Neutrophil (primary cell): ENCODE results near the gene KCNH1.

Source experiments
- H3K27ac ChIP-seq: fragments of 200-600 bp; sonication (generic); 2 replicates; pipeline ENCODE4 v1.5.1; 2016; ENCODE audit warnings: mild to moderate bottlenecking, moderate library complexity
- H3K27me3 ChIP-seq: fragments of 200-600 bp; sonication (generic); 2 replicates; pipeline ENCODE4 v1.6.0; 2016; ENCODE audit warnings: mild to moderate bottlenecking
- H3K36me3 ChIP-seq: fragments of 200-600 bp; sonication (generic); 2 replicates; pipeline ENCODE4 v1.5.1; 2017
- H3K4me1 ChIP-seq, 2 experiments: fragments of 200-600 bp in 1 of 2; sonication (generic) in 1 of 2; 1 replicate in 1 of 2; 2 replicates in 1 of 2; pipeline versions ENCODE4 v1.5.1 to v1.6.1; 2013 to 2016; ENCODE audit warnings: low read depth in 1 of 2, low read length in 1 of 2, mild to moderate bottlenecking in 1 of 2, moderate library complexity in 1 of 2; ENCODE audit not compliant: control insufficient read depth in 1 of 2, insufficient read depth in 1 of 2
- H3K4me3 ChIP-seq, 2 experiments: fragments of 200-600 bp in 1 of 2; sonication (generic) in 1 of 2; 1 replicate in 1 of 2; 2 replicates in 1 of 2; pipeline ENCODE4 v1.5.1; 2013 to 2016; ENCODE audit warnings: low read depth in 1 of 2, low read length in 1 of 2, mild to moderate bottlenecking in 1 of 2, moderate library complexity in 1 of 2
- H3K9me3 ChIP-seq: fragments of 200-600 bp; sonication (generic); 2 replicates; pipeline ENCODE4 v1.5.1; 2016
- TF ChIP-seq, protein P1 (sequence below): fragments of 200-600 bp; sonication (generic); IDR thresholded peaks from 2 replicates; pipeline ENCODE4 v1.5.1; 2016; ENCODE audit warnings: antibody characterized with exemption

The KCNH1 gene

DNA sequence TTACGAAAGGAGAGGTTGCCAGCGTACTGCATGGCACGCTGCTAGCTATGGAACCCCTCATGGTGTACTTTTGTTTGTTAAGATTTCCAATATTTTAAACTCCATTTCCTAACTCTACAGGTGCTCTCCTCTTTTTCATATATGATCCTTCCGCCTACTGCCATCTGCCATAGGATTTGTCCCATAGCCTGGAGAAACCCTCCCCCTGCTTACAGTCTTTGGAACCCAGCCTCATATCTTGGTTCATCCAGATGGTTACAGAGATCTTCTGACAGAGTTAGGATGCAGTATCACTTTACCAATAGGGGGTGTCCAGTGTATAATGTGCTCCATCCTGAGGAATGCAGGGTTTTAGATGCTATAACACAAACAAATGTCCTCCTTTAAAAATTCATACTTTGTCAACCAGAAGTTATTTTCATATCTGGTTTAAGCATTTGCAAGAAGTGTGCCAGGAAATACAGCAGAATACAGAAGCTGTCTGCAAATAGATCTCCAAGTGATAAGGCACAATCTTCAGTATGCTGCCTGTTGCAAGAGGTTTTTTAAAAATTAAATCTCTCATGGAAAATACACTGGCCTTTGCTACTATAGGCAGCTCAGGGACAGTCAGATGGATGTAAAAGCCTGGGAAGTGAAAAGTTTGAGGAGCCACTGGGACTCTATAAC is 377.8 kb downstream of the KCNH1 start:
- TF ChIP-seq, protein P1, sequence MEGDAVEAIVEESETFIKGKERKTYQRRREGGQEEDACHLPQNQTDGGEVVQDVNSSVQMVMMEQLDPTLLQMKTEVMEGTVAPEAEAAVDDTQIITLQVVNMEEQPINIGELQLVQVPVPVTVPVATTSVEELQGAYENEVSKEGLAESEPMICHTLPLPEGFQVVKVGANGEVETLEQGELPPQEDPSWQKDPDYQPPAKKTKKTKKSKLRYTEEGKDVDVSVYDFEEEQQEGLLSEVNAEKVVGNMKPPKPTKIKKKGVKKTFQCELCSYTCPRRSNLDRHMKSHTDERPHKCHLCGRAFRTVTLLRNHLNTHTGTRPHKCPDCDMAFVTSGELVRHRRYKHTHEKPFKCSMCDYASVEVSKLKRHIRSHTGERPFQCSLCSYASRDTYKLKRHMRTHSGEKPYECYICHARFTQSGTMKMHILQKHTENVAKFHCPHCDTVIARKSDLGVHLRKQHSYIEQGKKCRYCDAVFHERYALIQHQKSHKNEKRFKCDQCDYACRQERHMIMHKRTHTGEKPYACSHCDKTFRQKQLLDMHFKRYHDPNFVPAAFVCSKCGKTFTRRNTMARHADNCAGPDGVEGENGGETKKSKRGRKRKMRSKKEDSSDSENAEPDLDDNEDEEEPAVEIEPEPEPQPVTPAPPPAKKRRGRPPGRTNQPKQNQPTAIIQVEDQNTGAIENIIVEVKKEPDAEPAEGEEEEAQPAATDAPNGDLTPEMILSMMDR = no peak
- Histone ChIP-seq H3K4me1 (no peaks in the 10 kb centered on the region), H3K4me3 (no peak overlapping the region), H3K27ac (no peak overlapping the region), H3K27me3 (no peaks in the 10 kb centered on the region), H3K36me3 (no peaks in the 10 kb centered on the region), H3K9me3 (no peaks in the 10 kb centered on the region)

- Histone ChIP-seq H3K27me3 (no peaks in the 10 kb centered on the region), H3K36me3 (no peaks in the 10 kb centered on the region), H3K27ac (no peak overlapping the region), H3K9me3 (no peaks in the 10 kb centered on the region), H3K4me1 (no peaks in the 10 kb centered on the region), H3K4me3 (no peak overlapping the region)
- TF ChIP-seq, protein P1 = no peak
Measured at GRCh38 chr1:210754878-210755665, 378.9 kb downstream of the KCNH1 start.

- Histone ChIP-seq H3K27ac (no peak overlapping the region), H3K27me3 (no peaks in the 10 kb centered on the region), H3K4me1 (no peaks in the 10 kb centered on the region), H3K36me3 (no peaks in the 10 kb centered on the region), H3K9me3 (no peaks in the 10 kb centered on the region), H3K4me3 (no peak overlapping the region)
- TF ChIP-seq, protein P1 = no peak
Measured at GRCh38 chr1:210751911-210752310, 382.0 kb downstream of the KCNH1 start.

GRCh38 chr1:210750468-210750867 is 383.5 kb downstream of the KCNH1 start:
- H3K27me3 ChIP-seq = no peaks in the 10 kb centered on the region
- H3K9me3 ChIP-seq = no peaks in the 10 kb centered on the region
- no peaks in the 10 kb centered on the region for H3K36me3 ChIP-seq
- H3K4me1 ChIP-seq = no peaks in the 10 kb centered on the region
- H3K27ac ChIP-seq = no peak overlapping the region
- TF ChIP-seq, protein P1 = no peak
- H3K4me3 ChIP-seq = no peak overlapping the region

DNA sequence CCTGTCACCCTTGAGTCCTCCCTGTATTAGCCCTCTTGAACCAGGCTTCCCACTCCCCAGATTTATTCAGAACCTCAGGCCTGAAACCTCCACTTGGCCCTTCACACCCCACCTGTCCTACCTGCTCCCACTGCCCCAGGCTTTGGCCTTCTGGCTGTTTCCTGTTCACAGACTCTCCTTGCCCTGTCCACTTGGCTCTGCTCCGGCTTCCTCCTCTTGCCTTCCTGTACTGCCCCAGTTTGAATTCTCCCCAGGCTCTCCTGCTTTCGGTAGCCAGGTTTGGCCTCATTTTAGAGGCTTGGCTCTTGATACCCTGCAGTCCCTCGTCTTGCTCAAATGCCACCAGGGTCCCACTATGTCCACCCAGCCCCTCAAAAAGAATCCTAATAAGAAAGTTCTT is 385.2 kb downstream of the KCNH1 start:
- TF ChIP-seq, protein P1 = no peak
- no peaks in the 10 kb centered on the region for H3K27me3 ChIP-seq
- H3K27ac ChIP-seq = no peak overlapping the region
- H3K4me3 ChIP-seq = no peak overlapping the region
- no peaks in the 10 kb centered on the region for H3K9me3 ChIP-seq
- no peaks in the 10 kb centered on the region for H3K4me1 ChIP-seq
- no peaks in the 10 kb centered on the region for H3K36me3 ChIP-seq
